IMR-90 (cell line): ENCODE measurements around the gene MINK1. TPM values are rescaled to one million over a fixed set of nuclear protein-coding genes. Genes with fewer than 3 reads are reported as not detected.

ENCODE experiments used
- ATAC-seq: fragments of 200-7000 bp; cut with Tn5 transposase; 2 replicates; pipeline ENCODE4 v1.9.1; 2020; ENCODE audit warnings: low read depth, mild to moderate bottlenecking, moderate library complexity
- BruUV-seq: library from RNA; stranded (reverse); fragments of 400-500 nt; replicated peaks from 2 replicates; lab custom pipeline; 2021; lab: Mats Ljungman, UMichigan
- CTCF ChIA-PET: fragments of 300-600 bp; formaldehyde crosslinking; extraction: SDS; loops from one replicate; lab custom pipeline; 2021; ENCODE audit warnings: antibody characterized with exemption; lab: Yijun Ruan, JAX
- POLR2A ChIA-PET: fragments of 300-600 bp; sonication (Branson Sonifier 250); formaldehyde crosslinking; loops from one replicate; lab custom pipeline; 2022; ENCODE audit warnings: antibody characterized with exemption; ENCODE audit not compliant: unreplicated experiment; lab: Charles Lee
- DNase-seq: peaks from one replicate; pipeline ENCODE4 v3.0.0; 2013
- H2AFZ ChIP-seq: replicated peaks from 2 replicates; pipeline ENCODE3; 2013; ENCODE audit warnings: low read length, mild to moderate bottlenecking; ENCODE audit not compliant: poor library complexity
- H2AK5ac ChIP-seq: 2 replicates; pipeline ENCODE4 v1.6.1; 2013; ENCODE audit warnings: low read depth, low read length, inconsistent platforms
- H2AK9ac ChIP-seq: replicated peaks from 2 replicates; pipeline ENCODE3; 2013; ENCODE audit warnings: mild to moderate bottlenecking, low read depth, low read length, moderate library complexity; ENCODE audit not compliant: poor library complexity
- H2BK120ac ChIP-seq: 2 replicates; pipeline ENCODE4 v1.6.1; 2013; ENCODE audit warnings: low read depth, low read length, inconsistent platforms
- H2BK15ac ChIP-seq: 3 replicates; pipeline ENCODE4 v1.6.1; 2013; ENCODE audit warnings: low read depth, low read length, inconsistent platforms
- H2BK20ac ChIP-seq: 2 replicates; pipeline ENCODE4 v1.6.1; 2013; ENCODE audit warnings: low read depth, mild to moderate bottlenecking, inconsistent platforms, low read length, moderate library complexity
- H2BK5ac ChIP-seq: 2 replicates; pipeline ENCODE4 v1.6.1; 2013; ENCODE audit warnings: mild to moderate bottlenecking, low read depth, low read length, inconsistent platforms; ENCODE audit not compliant: poor library complexity, severe bottlenecking
- H3K14ac ChIP-seq: replicated peaks from 2 replicates; pipeline ENCODE4 v1.6.1; 2013; ENCODE audit warnings: low read depth, low read length, inconsistent platforms
- H3K18ac ChIP-seq: 2 replicates; pipeline ENCODE4 v1.6.1; 2013; ENCODE audit warnings: low read depth, low read length, control low read depth
- H3K23ac ChIP-seq: 2 replicates; pipeline ENCODE4 v1.6.1; 2013; ENCODE audit warnings: low read depth, low read length, inconsistent platforms
- H3K27ac ChIP-seq: 2 replicates; pipeline ENCODE4 v1.5.1; 2013; ENCODE audit warnings: mild to moderate bottlenecking, control low read depth, low read length; ENCODE audit not compliant: insufficient read depth
- H3K27me3 ChIP-seq: 2 replicates; pipeline ENCODE4 v1.6.1; 2013; ENCODE audit warnings: low read length; ENCODE audit not compliant: control insufficient read depth, insufficient read depth
- H3K36me3 ChIP-seq: 2 replicates; pipeline ENCODE4 v1.6.1; 2013; ENCODE audit warnings: low read length, mixed read lengths; ENCODE audit not compliant: control insufficient read depth, insufficient read depth
- H3K4ac ChIP-seq: 2 replicates; pipeline ENCODE4 v1.6.1; 2013; ENCODE audit warnings: low read depth, low read length, inconsistent platforms
- H3K4me1 ChIP-seq: 2 replicates; pipeline ENCODE4 v1.6.1; 2013; ENCODE audit warnings: low read length, mixed read lengths; ENCODE audit not compliant: control insufficient read depth, insufficient read depth
- H3K4me2 ChIP-seq: 2 replicates; pipeline ENCODE4 v1.6.1; 2013; ENCODE audit warnings: low read depth, mild to moderate bottlenecking, control low read depth, low read length, moderate library complexity
- H3K4me3 ChIP-seq: 2 replicates; pipeline ENCODE4 v1.5.1; 2013; ENCODE audit warnings: low read depth, mild to moderate bottlenecking, control low read depth, low read length, moderate library complexity; ENCODE audit not compliant: insufficient read depth
- H3K56ac ChIP-seq: 2 replicates; pipeline ENCODE4 v1.6.1; 2013; ENCODE audit warnings: low read length, inconsistent platforms; ENCODE audit not compliant: insufficient read depth; ENCODE audit errors: extremely low read depth
- H3K79me1 ChIP-seq, 2 experiments: 2 replicates each; pipeline ENCODE4 v1.6.1; 2013; ENCODE audit warnings: low read length in 2 of 2, inconsistent platforms in 1 of 2, low read depth in 1 of 2
- H3K9ac ChIP-seq: 2 replicates; pipeline ENCODE4 v1.6.1; 2013; ENCODE audit warnings: low read depth, low read length, control low read depth
- H3K9me1 ChIP-seq: 2 replicates; pipeline ENCODE4 v1.6.1; 2013; ENCODE audit warnings: low read length, inconsistent platforms; ENCODE audit not compliant: insufficient read depth
- H3K9me3 ChIP-seq: 2 replicates; pipeline ENCODE4 v1.6.1; 2013; ENCODE audit warnings: low read length; ENCODE audit not compliant: control insufficient read depth, insufficient read depth
- H4K20me1 ChIP-seq: 2 replicates; pipeline ENCODE4 v1.6.1; 2013; ENCODE audit warnings: low read length, inconsistent platforms; ENCODE audit not compliant: insufficient read depth
- H4K5ac ChIP-seq: 2 replicates; pipeline ENCODE4 v1.6.1; 2013; ENCODE audit warnings: mild to moderate bottlenecking, low read depth, low read length, control low read depth
- H4K8ac ChIP-seq, 2 experiments: 2 replicates each; pipeline ENCODE4 v1.6.1; 2013; ENCODE audit warnings: low read depth in 2 of 2, low read length in 2 of 2, control low read depth in 1 of 2, inconsistent platforms in 1 of 2
- H4K91ac ChIP-seq: 2 replicates; pipeline ENCODE4 v1.6.1; 2013; ENCODE audit warnings: low read depth, low read length, inconsistent platforms; ENCODE audit not compliant: insufficient read depth
- BHLHE40 ChIP-seq: fragments of 150-350 bp; IDR thresholded peaks from 2 replicates; pipeline ENCODE4 v1.6.1; 2016; ENCODE audit warnings: mild to moderate bottlenecking, low read depth, low read length
- CEBPB ChIP-seq: IDR thresholded peaks from 2 replicates; pipeline ENCODE4 v1.6.1; 2012; ENCODE audit warnings: low read depth, low read length, improper control_type of control experiment
- CHD1 ChIP-seq: IDR thresholded peaks from 2 replicates; pipeline ENCODE4 v1.6.1; 2012; ENCODE audit warnings: low read depth, low read length, improper control_type of control experiment
- FOS ChIP-seq: fragments of 150-350 bp; IDR thresholded peaks from 2 replicates; pipeline ENCODE4 v1.6.1; 2016; ENCODE audit warnings: low read depth, low read length
- MAFK ChIP-seq: IDR thresholded peaks from 2 replicates; pipeline ENCODE4 v1.6.1; 2012; ENCODE audit warnings: low read depth, low read length, improper control_type of control experiment
- MAZ ChIP-seq: IDR thresholded peaks from 2 replicates; pipeline ENCODE4 v1.6.1; 2012; ENCODE audit warnings: low read depth, mild to moderate bottlenecking, low read length, improper control_type of control experiment, moderate library complexity, borderline replicate concordance
- MXI1 ChIP-seq: IDR thresholded peaks from 2 replicates; pipeline ENCODE4 v1.6.1; 2012; ENCODE audit warnings: low read depth, mild to moderate bottlenecking, low read length, moderate library complexity, borderline replicate concordance
- POLR2A ChIP-seq: IDR thresholded peaks from 2 replicates; pipeline ENCODE4 v1.6.1; 2012; ENCODE audit warnings: mild to moderate bottlenecking, low read depth, low read length
- RFX5 ChIP-seq: IDR thresholded peaks from 2 replicates; pipeline ENCODE4 v1.8.0; 2012; ENCODE audit warnings: low read depth, mild to moderate bottlenecking, low read length, moderate library complexity
- SMC3 ChIP-seq: fragments of 150-350 bp; IDR thresholded peaks from 2 replicates; pipeline ENCODE4 v1.6.1; 2016; ENCODE audit warnings: low read depth, mild to moderate bottlenecking, antibody characterized with exemption, low read length, moderate library complexity
- WGBS, 2 experiments: methylation state at CpG; one replicate each; pipeline versions ENCODE4 v1.1.5 to v1.1.7; 2013; ENCODE audit warnings: missing lambda C conversion rate in 2 of 2; ENCODE audit not compliant: insufficient read length in 1 of 2; ENCODE audit errors: extremely low coverage in 2 of 2; 5-methylcytosine and 5-hydroxymethylcytosine counted together
- dilution Hi-C: fragments of 300-500 bp; cut with HindIII; formaldehyde crosslinking; loops from one replicate; pipeline ENCODE4 v1.14.3; 2018; ENCODE audit warnings: low sequenced_read_pairs; ENCODE audit not compliant: unreplicated experiment
- in situ Hi-C: fragments of 300-500 bp; cut with MboI; formaldehyde crosslinking; loops from 3 replicates; pipeline ENCODE4 v1.14.3; 2019; ENCODE audit warnings: low sequenced_read_pairs, inconsistent platforms, mixed read lengths
- intact Hi-C: fragments of 100-400 bp; cut with micrococcal nuclease; formaldehyde crosslinking; loops from 2 replicates; pipeline ENCODE4 v1.10.0; 2022
- polyA plus RNA-seq, 3 experiments: library from polyadenylated mRNA; depleted of rRNA; stranded (reverse); fragments of >200 nt; gene quantifications; 2 replicates each; pipeline ENCODE4 v1.2.3, GENCODE V29; 2012; ENCODE audit warnings: low replicate concordance in 1 of 3
- total RNA-seq: library from RNA; depleted of rRNA; stranded (reverse); fragments of >200 nt; gene quantifications from 2 replicates; pipeline ENCODE4 v1.2.3, GENCODE V29; 2012
- TF ChIP-seq, protein P1 (sequence below): fragments of 150-350 bp; IDR thresholded peaks from 2 replicates; pipeline ENCODE4 v1.6.1; 2017; ENCODE audit warnings: mild to moderate bottlenecking, antibody characterized with exemption, low read length, low read depth
- TF ChIP-seq, protein P2 (sequence below): conservative IDR thresholded peaks from 2 replicates; pipeline ENCODE4 v1.5.1; 2012; ENCODE audit warnings: mild to moderate bottlenecking, low read depth, low read length, improper control_type of control experiment
- TF ChIP-seq, protein P3 (sequence below): fragments of 150-350 bp; IDR thresholded peaks from 2 replicates; pipeline ENCODE4 v1.6.1; 2016; ENCODE audit warnings: low read depth, mild to moderate bottlenecking, low read length, moderate library complexity, borderline replicate concordance

The MINK1 gene
- total and polyA plus RNA-seq, 2 of the 4 experiments (the other 2 are of a cell fraction), result 12.2 to 40.9 TPM

DNA sequence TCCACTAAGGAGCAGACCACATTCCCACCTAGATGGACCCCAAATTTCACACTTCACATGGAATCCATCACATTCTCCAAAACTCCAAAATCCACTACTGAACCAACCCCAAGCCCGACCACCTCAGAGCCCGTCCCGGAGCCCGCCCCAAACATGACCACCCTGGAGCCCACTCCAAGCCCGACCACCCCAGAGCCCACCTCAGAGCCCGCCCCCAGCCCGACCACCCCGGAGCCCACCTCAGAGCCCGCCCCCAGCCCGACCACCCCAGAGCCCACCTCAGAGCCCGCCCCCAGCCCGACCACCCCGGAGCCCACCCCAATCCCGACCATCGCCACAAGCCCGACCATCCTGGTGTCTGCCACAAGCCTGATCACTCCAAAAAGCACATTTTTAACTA, 100.5 kb downstream of the MINK1 start:
- H2AK9ac ChIP-seq, result no peak overlapping the region
- no peak for TF ChIP-seq MAZ
- no peak for TF ChIP-seq CHD1
- TF ChIP-seq, protein P1, sequence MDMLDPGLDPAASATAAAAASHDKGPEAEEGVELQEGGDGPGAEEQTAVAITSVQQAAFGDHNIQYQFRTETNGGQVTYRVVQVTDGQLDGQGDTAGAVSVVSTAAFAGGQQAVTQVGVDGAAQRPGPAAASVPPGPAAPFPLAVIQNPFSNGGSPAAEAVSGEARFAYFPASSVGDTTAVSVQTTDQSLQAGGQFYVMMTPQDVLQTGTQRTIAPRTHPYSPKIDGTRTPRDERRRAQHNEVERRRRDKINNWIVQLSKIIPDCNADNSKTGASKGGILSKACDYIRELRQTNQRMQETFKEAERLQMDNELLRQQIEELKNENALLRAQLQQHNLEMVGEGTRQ, result no peak
- TF ChIP-seq SMC3, result no peak
- no peak for TF ChIP-seq RFX5
- TF ChIP-seq BHLHE40, result no peak
- no peak for TF ChIP-seq CEBPB
- no peak for TF ChIP-seq POLR2A
- TF ChIP-seq MXI1, result no peak
- TF ChIP-seq, protein P2, sequence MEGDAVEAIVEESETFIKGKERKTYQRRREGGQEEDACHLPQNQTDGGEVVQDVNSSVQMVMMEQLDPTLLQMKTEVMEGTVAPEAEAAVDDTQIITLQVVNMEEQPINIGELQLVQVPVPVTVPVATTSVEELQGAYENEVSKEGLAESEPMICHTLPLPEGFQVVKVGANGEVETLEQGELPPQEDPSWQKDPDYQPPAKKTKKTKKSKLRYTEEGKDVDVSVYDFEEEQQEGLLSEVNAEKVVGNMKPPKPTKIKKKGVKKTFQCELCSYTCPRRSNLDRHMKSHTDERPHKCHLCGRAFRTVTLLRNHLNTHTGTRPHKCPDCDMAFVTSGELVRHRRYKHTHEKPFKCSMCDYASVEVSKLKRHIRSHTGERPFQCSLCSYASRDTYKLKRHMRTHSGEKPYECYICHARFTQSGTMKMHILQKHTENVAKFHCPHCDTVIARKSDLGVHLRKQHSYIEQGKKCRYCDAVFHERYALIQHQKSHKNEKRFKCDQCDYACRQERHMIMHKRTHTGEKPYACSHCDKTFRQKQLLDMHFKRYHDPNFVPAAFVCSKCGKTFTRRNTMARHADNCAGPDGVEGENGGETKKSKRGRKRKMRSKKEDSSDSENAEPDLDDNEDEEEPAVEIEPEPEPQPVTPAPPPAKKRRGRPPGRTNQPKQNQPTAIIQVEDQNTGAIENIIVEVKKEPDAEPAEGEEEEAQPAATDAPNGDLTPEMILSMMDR, result no peak
- no peak for TF ChIP-seq FOS
- TF ChIP-seq MAFK, result no peak
- TF ChIP-seq, protein P3, sequence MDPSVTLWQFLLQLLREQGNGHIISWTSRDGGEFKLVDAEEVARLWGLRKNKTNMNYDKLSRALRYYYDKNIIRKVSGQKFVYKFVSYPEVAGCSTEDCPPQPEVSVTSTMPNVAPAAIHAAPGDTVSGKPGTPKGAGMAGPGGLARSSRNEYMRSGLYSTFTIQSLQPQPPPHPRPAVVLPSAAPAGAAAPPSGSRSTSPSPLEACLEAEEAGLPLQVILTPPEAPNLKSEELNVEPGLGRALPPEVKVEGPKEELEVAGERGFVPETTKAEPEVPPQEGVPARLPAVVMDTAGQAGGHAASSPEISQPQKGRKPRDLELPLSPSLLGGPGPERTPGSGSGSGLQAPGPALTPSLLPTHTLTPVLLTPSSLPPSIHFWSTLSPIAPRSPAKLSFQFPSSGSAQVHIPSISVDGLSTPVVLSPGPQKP, result no peak
- no peak for DNase-seq
- dilution Hi-C loops (no loop called here), in situ Hi-C loops (no loop called here), intact Hi-C loops (no loop called here)
- no peak overlapping the region for H4K91ac ChIP-seq
- H3K23ac ChIP-seq, result no peak overlapping the region
- H3K27me3 ChIP-seq, result no peaks in the 10 kb centered on the region
- H2BK15ac ChIP-seq, result no peak overlapping the region
- no peak for ATAC-seq
- H4K20me1 ChIP-seq, result 0 out of 2 replicates have a peak, but pooled peaks cover under 1% of the 10 kb centered on the region
- peaks cover 2 to 11% of the 10 kb centered on the region in 2 experiments; a peak in 3 of 4 replicates for H3K79me1 ChIP-seq
- H3K14ac ChIP-seq, result no peak overlapping the region
- no peak overlapping the region for H4K8ac ChIP-seq
- no peak overlapping the region for H2BK5ac ChIP-seq
- H3K9ac ChIP-seq, result no peak overlapping the region
- no peak overlapping the region for H3K4ac ChIP-seq
- H2AFZ ChIP-seq, result no peak overlapping the region
- peaks cover 12% of the 10 kb centered on the region for H3K9me1 ChIP-seq
- ChIA-PET POLR2A (no interaction called here), CTCF (interaction anchor here (0.5 kb wide), 1 partner anchor 20 kb away, joined by 4 read pairs; no protein-coding TSS in a partner anchor)
- no peak overlapping the region for H3K18ac ChIP-seq
- no peak overlapping the region for H3K27ac ChIP-seq
- no peak overlapping the region for H2BK120ac ChIP-seq
- H3K56ac ChIP-seq, result no peak overlapping the region
- WGBS, 2 experiments, result 76% methylated on average over 3 of the region's 16 CpGs; no CpG with 5 or more reads in 1 of the 2 experiments
- H3K9me3 ChIP-seq, result no peaks in the 10 kb centered on the region
- H3K36me3 ChIP-seq, result peaks cover 19% of the 10 kb centered on the region
- H2BK20ac ChIP-seq, result no peak overlapping the region
- BruUV-seq, result no TSS peak
- peaks cover 7% of the 10 kb centered on the region for H3K4me1 ChIP-seq
- H3K4me2 ChIP-seq, result no peak overlapping the region
- H3K4me3 ChIP-seq, result no peak overlapping the region
- H2AK5ac ChIP-seq, result no peak overlapping the region
- no peak overlapping the region for H4K5ac ChIP-seq
